ENCODE data around the gene CIZ1.

GRCh38 chr9:128163027-128163515 lies 28.3 kb downstream of the CIZ1 start:
- TF ChIP-seq YY1 (IDR thresholded peaks at IDR 0.05; ENCODE audit: insufficient read depth, insufficient read length) (no peak), ZNF274 (IDR thresholded peaks at IDR 0.05; ENCODE audit: low read depth, low read length) (no peak)
